Measurements from ENCODE around the gene GALNT14. TPM values are rescaled to one million over a fixed set of nuclear protein-coding genes. Genes with fewer than 3 reads are reported as not detected.

Gene GALNT14
- total RNA-seq, 3 donors from 2014 or later (not counting 1 experiment from before 2014, with no cell fraction given), result 0.68 TPM; not detected in 2

DNA sequence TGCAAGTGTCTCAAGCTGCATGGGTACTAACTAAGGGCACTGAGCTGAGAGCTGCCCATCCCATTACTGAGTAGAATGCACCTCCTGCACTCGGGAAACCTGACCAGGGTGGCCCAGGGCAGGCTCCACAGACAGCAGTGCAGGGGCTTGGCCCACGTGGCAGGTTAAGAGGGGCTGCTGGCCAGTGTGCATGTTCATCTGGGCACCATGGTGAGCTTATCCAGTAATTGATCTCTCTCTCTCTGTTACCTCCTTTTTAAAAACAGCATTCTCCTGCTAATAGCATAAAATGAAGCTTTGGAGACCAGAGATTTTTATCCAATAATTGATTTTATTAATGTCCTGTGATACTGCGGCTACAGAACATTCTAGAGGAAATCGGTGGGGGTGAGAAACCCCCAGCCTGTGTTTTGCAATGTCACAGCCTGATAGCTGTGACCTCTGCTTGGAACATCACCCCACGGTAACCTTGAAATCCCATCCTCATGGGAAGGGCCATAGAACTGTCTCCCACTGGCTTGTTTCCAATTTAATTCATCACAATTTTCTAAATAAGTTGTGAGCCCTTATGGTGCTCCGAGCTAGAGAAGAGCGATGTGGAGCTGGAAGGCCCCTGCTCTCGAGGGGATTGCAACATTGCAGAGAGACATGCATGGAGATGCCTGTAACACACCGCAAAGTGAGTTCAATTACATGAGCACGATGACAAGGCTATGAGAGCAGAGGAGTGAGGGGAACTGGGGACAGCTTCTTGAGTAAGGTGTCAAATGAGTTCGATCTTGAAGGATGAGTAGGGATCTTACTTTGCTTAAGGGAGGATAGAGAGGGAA, 143.8 kb downstream of the GALNT14 start:
- no peak overlapping the region for H3K4me3 ChIP-seq (ENCODE audit: low read length)
- no peak for DNase-seq
- H3K27ac Mint-ChIP-seq, result no peak overlapping the region
- no peaks in the 10 kb centered on the region for H3K36me3 ChIP-seq (ENCODE audit: control insufficient read depth, insufficient read depth, low read length)
- no peak overlapping the region for H3K27ac ChIP-seq (ENCODE audit: low read length)
- TF ChIP-seq, protein P1, sequence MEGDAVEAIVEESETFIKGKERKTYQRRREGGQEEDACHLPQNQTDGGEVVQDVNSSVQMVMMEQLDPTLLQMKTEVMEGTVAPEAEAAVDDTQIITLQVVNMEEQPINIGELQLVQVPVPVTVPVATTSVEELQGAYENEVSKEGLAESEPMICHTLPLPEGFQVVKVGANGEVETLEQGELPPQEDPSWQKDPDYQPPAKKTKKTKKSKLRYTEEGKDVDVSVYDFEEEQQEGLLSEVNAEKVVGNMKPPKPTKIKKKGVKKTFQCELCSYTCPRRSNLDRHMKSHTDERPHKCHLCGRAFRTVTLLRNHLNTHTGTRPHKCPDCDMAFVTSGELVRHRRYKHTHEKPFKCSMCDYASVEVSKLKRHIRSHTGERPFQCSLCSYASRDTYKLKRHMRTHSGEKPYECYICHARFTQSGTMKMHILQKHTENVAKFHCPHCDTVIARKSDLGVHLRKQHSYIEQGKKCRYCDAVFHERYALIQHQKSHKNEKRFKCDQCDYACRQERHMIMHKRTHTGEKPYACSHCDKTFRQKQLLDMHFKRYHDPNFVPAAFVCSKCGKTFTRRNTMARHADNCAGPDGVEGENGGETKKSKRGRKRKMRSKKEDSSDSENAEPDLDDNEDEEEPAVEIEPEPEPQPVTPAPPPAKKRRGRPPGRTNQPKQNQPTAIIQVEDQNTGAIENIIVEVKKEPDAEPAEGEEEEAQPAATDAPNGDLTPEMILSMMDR (IDR thresholded peaks at IDR 0.05), result no peak
- H3K4me1 Mint-ChIP-seq, result no peaks in the 10 kb centered on the region
- no peaks in the 10 kb centered on the region for H3K27me3 Mint-ChIP-seq (ENCODE audit: low read depth in 2 of 2)
- H3K9me3 ChIP-seq (ENCODE audit: control insufficient read depth, insufficient read depth, low read length), result no peaks in the 10 kb centered on the region
- H3K4me1 ChIP-seq (ENCODE audit: control insufficient read depth, insufficient read depth, low read length), result no peaks in the 10 kb centered on the region
- H3K36me3 Mint-ChIP-seq, result no peaks in the 10 kb centered on the region
- intact Hi-C loops (cut with micrococcal nuclease), result no loop called here
- H3K9me3 Mint-ChIP-seq, result no peaks in the 10 kb centered on the region
- no peak for ATAC-seq
- H3K27me3 ChIP-seq (ENCODE audit: control insufficient read depth, insufficient read depth, low read length), result no peaks in the 10 kb centered on the region
- H3K4me3 Mint-ChIP-seq, result no peak overlapping the region
- WGBS (ENCODE audit: insufficient coverage), result 85% methylated on average over 11 of the region's 11 CpGs

DNA sequence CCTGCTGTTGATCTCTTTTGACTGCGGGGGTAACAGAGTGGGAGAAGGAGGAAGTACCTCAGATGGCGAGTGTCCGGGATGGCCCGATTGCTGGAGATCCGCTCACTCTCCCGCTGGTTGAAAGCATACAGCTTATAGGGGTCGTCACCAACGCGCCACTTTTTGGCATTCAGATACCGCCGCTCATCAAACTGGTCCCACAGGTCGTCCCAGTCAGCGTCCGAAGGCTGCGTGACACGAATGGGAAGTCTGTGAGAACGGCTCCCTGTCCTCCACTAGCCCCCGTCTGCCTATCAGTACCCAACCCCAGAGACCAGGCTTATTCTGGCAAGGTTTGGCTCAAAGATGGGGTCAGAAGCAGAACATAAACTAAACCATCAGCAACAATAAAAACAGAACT, 145.5 kb downstream of the GALNT14 start:
- Histone ChIP-seq H3K27ac (ENCODE audit: low read length) (no peak overlapping the region), H3K36me3 (ENCODE audit: control insufficient read depth, insufficient read depth, low read length) (no peaks in the 10 kb centered on the region), H3K27me3 (ENCODE audit: control insufficient read depth, insufficient read depth, low read length) (no peaks in the 10 kb centered on the region), H3K9me3 (ENCODE audit: control insufficient read depth, insufficient read depth, low read length) (no peaks in the 10 kb centered on the region), H3K4me1 (ENCODE audit: control insufficient read depth, insufficient read depth, low read length) (no peaks in the 10 kb centered on the region), H3K4me3 (ENCODE audit: low read length) (no peak overlapping the region)
- WGBS (ENCODE audit: insufficient coverage), result 94% methylated on average over 18 of the region's 18 CpGs
- DNase-seq (no peak), ATAC-seq (no peak)
- Mint-ChIP-seq H3K9me3 (no peaks in the 10 kb centered on the region), H3K4me3 (no peak overlapping the region), H3K27ac (no peak overlapping the region), H3K36me3 (no peaks in the 10 kb centered on the region), H3K27me3 (ENCODE audit: low read depth in 2 of 2) (no peaks in the 10 kb centered on the region), H3K4me1 (no peaks in the 10 kb centered on the region)
- TF ChIP-seq, protein P1 (IDR thresholded peaks at IDR 0.05), result no peak
- intact Hi-C loops (cut with micrococcal nuclease), result no loop called here

DNA sequence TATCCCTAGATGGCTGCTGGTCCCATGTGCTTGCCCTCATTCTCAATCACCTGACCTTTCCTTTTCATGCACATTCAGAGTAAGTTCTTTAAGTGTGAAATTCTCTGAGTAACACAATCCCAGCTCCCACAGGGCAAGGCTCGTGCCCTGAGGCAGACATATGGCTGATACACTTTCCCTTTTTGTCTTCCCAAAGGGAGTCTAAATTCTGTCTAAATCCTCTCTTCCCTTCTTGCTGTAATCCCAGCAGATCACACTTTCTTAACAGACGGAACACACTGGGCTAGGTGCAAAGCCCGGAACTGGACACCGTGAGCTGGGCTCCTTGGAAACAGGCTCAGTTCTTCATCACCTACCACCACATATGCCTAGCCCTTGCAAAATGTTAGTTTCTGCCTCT, 147.6 kb downstream of the GALNT14 start:
- WGBS (ENCODE audit: insufficient coverage), result 60% methylated on average over 3 of the region's 4 CpGs
- ATAC-seq, result no peak
- no peaks in the 10 kb centered on the region for H3K4me1 Mint-ChIP-seq

More for the DNA sequence above, 147.6 kb downstream of the GALNT14 start:
- Mint-ChIP-seq H3K36me3 (no peaks in the 10 kb centered on the region), H3K27ac (no peak overlapping the region), H3K27me3 (ENCODE audit: low read depth in 2 of 2) (no peaks in the 10 kb centered on the region), H3K4me3 (no peak overlapping the region), H3K9me3 (no peaks in the 10 kb centered on the region)
- no peaks in the 10 kb centered on the region for H3K9me3 ChIP-seq (ENCODE audit: control insufficient read depth, insufficient read depth, low read length)
- intact Hi-C loops (cut with micrococcal nuclease), result no loop called here
- no peaks in the 10 kb centered on the region for H3K27me3 ChIP-seq (ENCODE audit: control insufficient read depth, insufficient read depth, low read length)
- no peaks in the 10 kb centered on the region for H3K4me1 ChIP-seq (ENCODE audit: control insufficient read depth, insufficient read depth, low read length)
- no peaks in the 10 kb centered on the region for H3K36me3 ChIP-seq (ENCODE audit: control insufficient read depth, insufficient read depth, low read length)
- no peak overlapping the region for H3K27ac ChIP-seq (ENCODE audit: low read length)
- no peak overlapping the region for H3K4me3 ChIP-seq (ENCODE audit: low read length)
- DNase-seq, result no peak
- TF ChIP-seq, protein P1 (IDR thresholded peaks at IDR 0.05), result no peak
